Thoracic aorta (tissue), 2 donors: ENCODE measurements around the gene FBXL4. TPM values are rescaled to one million over a fixed set of nuclear protein-coding genes. Genes with fewer than 3 reads are reported as not detected.
A peak's percentile ranks its signal among the peaks of the same experiment; 100 is the strongest.

ENCODE experiments used
- ATAC-seq: fragments of 150-250 bp; one replicate; pipeline ENCODE4 v1.8.0; 2017; ENCODE audit warnings: low read depth; ENCODE audit not compliant: insufficient number of reproducible peaks, low FRiP score
- DNase-seq: peaks from one replicate; pipeline ENCODE4 v3.0.0-alpha.2; 2020; ENCODE audit warnings: low spot score
- H3K27ac ChIP-seq, 2 donors: fragments of 200-600 bp; sonication (generic); 1 replicate in 1 of 2; 2 replicates in 1 of 2; pipeline ENCODE4 v1.5.1; 2016; ENCODE audit warnings: mild to moderate bottlenecking in 2 of 2, moderate library complexity in 2 of 2
- H3K27me3 ChIP-seq: fragments of 200-600 bp; sonication (generic); replicated peaks from 2 replicates; pipeline ENCODE4 v1.6.0; 2016; ENCODE audit warnings: mild to moderate bottlenecking; ENCODE audit not compliant: insufficient read depth
- H3K36me3 ChIP-seq: fragments of 200-600 bp; sonication (generic); one replicate; pipeline ENCODE4 v1.5.1; 2016
- H3K4me1 ChIP-seq, 2 donors: fragments of 200-600 bp; sonication (generic); 1 replicate in 1 of 2; 2 replicates in 1 of 2; pipeline versions ENCODE4 v1.5.1 to v1.6.0; 2016; ENCODE audit warnings: low read depth in 2 of 2, mild to moderate bottlenecking in 1 of 2; ENCODE audit not compliant: control insufficient read depth in 1 of 2
- H3K4me3 ChIP-seq: fragments of 200-600 bp; sonication (generic); 2 replicates; pipeline ENCODE4 v1.5.1; 2016; ENCODE audit warnings: mild to moderate bottlenecking
- H3K9me3 ChIP-seq: fragments of 200-600 bp; sonication (generic); 2 replicates; pipeline ENCODE4 v1.5.1; 2016
- total RNA-seq, 2 donors: library from RNA; depleted of rRNA; stranded (reverse); fragments of >200 nt; gene quantifications; one replicate each; pipeline versions ENCODE4 v1.1.0 to v1.2.3, GENCODE V29; 2016
- TF ChIP-seq, protein P1 (sequence below): fragments of 200-600 bp; sonication (generic); IDR thresholded peaks from one replicate; pipeline ENCODE4 v1.5.1; 2019; ENCODE audit warnings: antibody characterized with exemption

The FBXL4 gene
- total RNA-seq, 2 donors from 2014 or later, result 18.3 to 31.7 TPM

DNA sequence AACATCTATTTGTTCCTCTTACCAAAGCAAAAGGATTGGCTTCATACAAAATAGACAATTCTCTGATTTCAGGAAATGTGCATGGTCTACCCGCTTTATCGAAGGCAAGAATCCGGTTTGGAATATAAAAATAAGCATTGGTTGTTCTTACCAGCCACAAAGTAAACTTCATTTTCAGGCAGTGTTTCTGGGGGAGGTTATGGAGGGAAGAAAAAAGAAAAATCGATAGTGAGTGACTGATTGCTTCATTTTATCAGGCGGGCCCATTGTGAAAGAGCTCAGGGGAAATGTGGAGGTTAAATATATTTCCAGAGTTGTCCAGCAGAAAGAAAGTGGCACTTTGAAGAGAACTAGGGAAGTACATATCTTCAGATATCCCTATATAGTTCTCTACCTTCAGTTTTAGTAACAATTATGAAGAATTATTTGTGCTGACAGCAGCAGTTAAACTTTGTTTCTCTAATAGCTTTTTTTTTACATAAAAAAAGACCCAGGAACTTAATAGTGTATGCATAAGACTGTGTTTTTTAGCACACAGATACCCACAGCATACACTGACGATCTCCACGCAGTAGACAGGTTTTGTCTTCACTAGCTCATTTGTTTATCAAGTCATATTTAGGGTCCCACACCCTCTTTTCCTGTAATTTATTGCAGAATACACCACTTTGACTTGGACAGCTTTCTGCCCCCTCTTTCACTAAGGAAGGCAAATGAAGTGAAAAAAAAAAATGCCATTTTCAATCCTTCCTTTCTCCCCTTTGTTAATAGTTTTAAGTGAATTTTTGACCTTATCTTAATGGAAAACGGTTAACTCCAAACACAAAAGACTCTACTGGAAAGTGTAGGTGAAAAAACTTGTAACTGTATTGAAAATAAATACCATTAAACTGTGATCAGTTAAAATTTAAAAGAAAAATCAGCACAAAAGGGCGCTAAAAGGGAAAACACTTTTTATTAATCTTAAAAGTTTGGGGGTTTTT lies 110.5 kb downstream of the FBXL4 start:
- ATAC-seq (no peak), DNase-seq (no peak)
- no peaks in the 10 kb centered on the region for H3K9me3 ChIP-seq
- H3K4me1 ChIP-seq, result peaks cover 9 to 22% of the 10 kb centered on the region in 2 donors
- peaks cover 44% of the 10 kb centered on the region for H3K27me3 ChIP-seq
- H3K4me3 ChIP-seq, result no peak overlapping the region
- no peaks in the 10 kb centered on the region for H3K36me3 ChIP-seq
- H3K27ac ChIP-seq, result no peak overlapping the region
- TF ChIP-seq, protein P1, sequence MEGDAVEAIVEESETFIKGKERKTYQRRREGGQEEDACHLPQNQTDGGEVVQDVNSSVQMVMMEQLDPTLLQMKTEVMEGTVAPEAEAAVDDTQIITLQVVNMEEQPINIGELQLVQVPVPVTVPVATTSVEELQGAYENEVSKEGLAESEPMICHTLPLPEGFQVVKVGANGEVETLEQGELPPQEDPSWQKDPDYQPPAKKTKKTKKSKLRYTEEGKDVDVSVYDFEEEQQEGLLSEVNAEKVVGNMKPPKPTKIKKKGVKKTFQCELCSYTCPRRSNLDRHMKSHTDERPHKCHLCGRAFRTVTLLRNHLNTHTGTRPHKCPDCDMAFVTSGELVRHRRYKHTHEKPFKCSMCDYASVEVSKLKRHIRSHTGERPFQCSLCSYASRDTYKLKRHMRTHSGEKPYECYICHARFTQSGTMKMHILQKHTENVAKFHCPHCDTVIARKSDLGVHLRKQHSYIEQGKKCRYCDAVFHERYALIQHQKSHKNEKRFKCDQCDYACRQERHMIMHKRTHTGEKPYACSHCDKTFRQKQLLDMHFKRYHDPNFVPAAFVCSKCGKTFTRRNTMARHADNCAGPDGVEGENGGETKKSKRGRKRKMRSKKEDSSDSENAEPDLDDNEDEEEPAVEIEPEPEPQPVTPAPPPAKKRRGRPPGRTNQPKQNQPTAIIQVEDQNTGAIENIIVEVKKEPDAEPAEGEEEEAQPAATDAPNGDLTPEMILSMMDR, result no peak

DNA sequence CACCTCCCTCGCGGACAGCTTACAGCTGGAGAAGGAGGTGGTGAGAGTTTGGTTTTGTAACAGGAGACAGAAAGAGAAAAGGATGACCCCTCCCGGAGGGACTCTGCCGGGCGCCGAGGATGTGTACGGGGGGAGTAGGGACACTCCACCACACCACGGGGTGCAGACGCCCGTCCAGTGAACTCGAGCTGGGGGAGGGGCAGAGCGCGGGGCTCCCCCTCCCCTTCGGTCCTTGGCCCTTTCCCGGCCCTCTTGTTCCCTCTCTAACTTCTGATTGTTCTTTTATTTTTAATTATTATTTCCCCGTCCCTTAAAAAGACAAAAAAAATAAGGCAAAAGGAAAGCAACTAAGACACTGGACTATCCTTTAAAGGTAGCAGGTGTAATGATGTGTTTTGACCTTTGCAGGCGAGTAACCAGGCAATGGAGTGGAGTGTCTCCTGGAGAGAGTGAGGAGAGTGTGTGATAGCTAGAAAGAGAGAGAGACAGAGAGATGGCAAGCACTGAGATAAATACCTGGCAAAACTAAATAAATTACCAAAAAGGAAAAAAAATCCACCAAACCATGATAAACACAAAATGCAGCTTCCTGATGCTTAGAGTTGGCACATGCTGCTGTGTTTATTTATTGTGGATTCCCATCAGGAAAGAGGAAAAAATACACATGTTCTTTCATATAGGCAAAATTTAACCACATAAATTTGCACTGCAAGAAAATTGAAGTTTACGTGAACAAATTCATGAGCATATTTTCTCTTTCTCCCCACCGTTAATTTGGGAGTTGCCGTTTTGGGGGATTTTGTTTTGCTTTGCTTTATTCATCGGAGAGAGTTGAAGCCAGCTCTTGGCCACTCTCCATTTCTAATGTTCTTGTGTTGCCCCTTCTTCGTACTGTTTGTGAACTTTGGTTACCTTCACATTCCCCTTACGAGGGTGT lies 111.5 kb downstream of the FBXL4 start:
- Histone ChIP-seq H3K27ac (peak overlapping the region in 1 of 2 donors; percentile 6), H3K27me3 (peaks cover 42% of the 10 kb centered on the region), H3K36me3 (no peaks in the 10 kb centered on the region), H3K4me1 (peaks cover 15 to 29% of the 10 kb centered on the region in 2 donors), H3K9me3 (no peaks in the 10 kb centered on the region), H3K4me3 (no peak overlapping the region)
- no peak for DNase-seq
- TF ChIP-seq, protein P1, result no peak
- ATAC-seq, result no peak

DNA sequence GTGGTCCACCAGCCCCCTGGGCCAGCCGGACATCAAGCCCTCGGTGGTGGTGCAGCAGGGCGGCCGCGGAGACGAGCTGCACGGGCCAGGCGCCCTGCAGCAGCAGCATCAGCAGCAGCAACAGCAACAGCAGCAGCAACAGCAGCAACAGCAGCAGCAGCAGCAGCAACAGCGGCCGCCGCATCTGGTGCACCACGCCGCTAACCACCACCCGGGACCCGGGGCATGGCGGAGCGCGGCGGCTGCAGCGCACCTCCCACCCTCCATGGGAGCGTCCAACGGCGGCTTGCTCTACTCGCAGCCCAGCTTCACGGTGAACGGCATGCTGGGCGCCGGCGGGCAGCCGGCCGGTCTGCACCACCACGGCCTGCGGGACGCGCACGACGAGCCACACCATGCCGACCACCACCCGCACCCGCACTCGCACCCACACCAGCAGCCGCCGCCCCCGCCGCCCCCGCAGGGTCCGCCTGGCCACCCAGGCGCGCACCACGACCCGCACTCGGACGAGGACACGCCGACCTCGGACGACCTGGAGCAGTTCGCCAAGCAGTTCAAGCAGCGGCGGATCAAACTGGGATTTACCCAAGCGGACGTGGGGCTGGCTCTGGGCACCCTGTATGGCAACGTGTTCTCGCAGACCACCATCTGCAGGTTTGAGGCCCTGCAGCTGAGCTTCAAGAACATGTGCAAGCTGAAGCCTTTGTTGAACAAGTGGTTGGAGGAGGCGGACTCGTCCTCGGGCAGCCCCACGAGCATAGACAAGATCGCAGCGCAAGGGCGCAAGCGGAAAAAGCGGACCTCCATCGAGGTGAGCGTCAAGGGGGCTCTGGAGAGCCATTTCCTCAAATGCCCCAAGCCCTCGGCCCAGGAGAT lies 112.4 kb downstream of the FBXL4 start:
- ATAC-seq (no peak), DNase-seq (no peak)
- Histone ChIP-seq H3K27me3 (peaks cover 51% of the 10 kb centered on the region), H3K4me3 (peak overlapping the region; percentile 93), H3K4me1 (peaks cover 16 to 34% of the 10 kb centered on the region in 2 donors), H3K36me3 (no peaks in the 10 kb centered on the region), H3K9me3 (no peaks in the 10 kb centered on the region), H3K27ac (no peak overlapping the region)
- TF ChIP-seq, protein P1, result no peak

GRCh38 chr6:98834060-98835031 lies 113.4 kb downstream of the FBXL4 start, which contains the start of gene POU3F2:
TSS of gene POU3F2 (plus strand) at chr6:98834574. CDS start at chr6:98834874, 300 bp downstream.
- Histone ChIP-seq H3K4me1 (peaks cover 16 to 34% of the 10 kb centered on the region in 2 donors), H3K9me3 (no peaks in the 10 kb centered on the region), H3K36me3 (no peaks in the 10 kb centered on the region), H3K27ac (no peak within 1 kb of the TSS), H3K27me3 (peaks cover 49% of the 10 kb centered on the region), H3K4me3 (peak within 1 kb of the TSS; percentile 93)
- TF ChIP-seq, protein P1, result no peak
- ATAC-seq (no peak), DNase-seq (peak; percentile 25)
